Activated CD4-positive, alpha-beta T cell treated with anti-CD3 and anti-CD28 coated beads for 36 hours (primary cell): Measurements from ENCODE around the gene ATP6V0C. TPM values are rescaled to one million over a fixed set of nuclear protein-coding genes. Genes with fewer than 3 reads are reported as not detected.

ENCODE experiments used
- ATAC-seq: fragments of 200-7000 bp; cut with Tn5 transposase; one replicate; pipeline ENCODE4 v1.10.0; 2021; ENCODE audit warnings: mild to moderate bottlenecking, moderate library complexity
- CTCF ChIA-PET: fragments of 350-600 bp; sonication (Branson Sonifier 250); formaldehyde crosslinking; loops from one replicate; lab custom pipeline; 2021; ENCODE audit warnings: antibody characterized with exemption; lab: Charles Lee
- POLR2A ChIA-PET: fragments of 350-600 bp; sonication (Branson Sonifier 250); formaldehyde crosslinking; loops from one replicate; lab custom pipeline; 2021; ENCODE audit warnings: antibody characterized with exemption, inconsistent platforms; lab: Charles Lee
- DNase-seq: peaks from one replicate; pipeline ENCODE4 v3.0.0-alpha.2; 2020
- H3K27ac Mint-ChIP-seq: one replicate; pipeline ENCODE4 v1.8.0; 2021; ENCODE audit warnings: mixed read lengths
- H3K27me3 Mint-ChIP-seq: one replicate; pipeline ENCODE4 v1.8.0; 2021; ENCODE audit warnings: mixed read lengths
- H3K36me3 Mint-ChIP-seq: one replicate; pipeline ENCODE4 v1.8.0; 2021; ENCODE audit warnings: low read depth, mixed read lengths
- H3K4me1 Mint-ChIP-seq: one replicate; pipeline ENCODE4 v1.8.0; 2021; ENCODE audit warnings: mixed read lengths
- H3K4me3 Mint-ChIP-seq: one replicate; pipeline ENCODE4 v1.8.0; 2021; ENCODE audit warnings: mild to moderate bottlenecking, moderate library complexity, mixed read lengths
- H3K9me3 Mint-ChIP-seq: one replicate; pipeline ENCODE4 v1.8.0; 2021; ENCODE audit warnings: low read depth, mixed read lengths
- intact Hi-C, 2 experiments: fragments of 100-400 bp; cut with DNase I in 1 of 2; cut with micrococcal nuclease in 1 of 2; formaldehyde crosslinking; loops; one replicate each; pipeline versions ENCODE4 v1.14.2 to v1.15.1; 2022 to 2024; cut with DNase I, micrococcal nuclease
- total RNA-seq, 2 experiments: library from RNA; stranded (reverse); gene quantifications; one replicate each; pipeline ENCODE4 v1.2.3, GENCODE V29; 2021

ATP6V0C gene
- total RNA-seq, 2 experiments from 2014 or later = 91.7 to 130 TPM

GRCh38 chr16:2514333-2515179, 804 bp downstream of the ATP6V0C start:
- ChIA-PET POLR2A (no interaction called here), CTCF (interaction anchor here (0.6 kb wide), 1 partner anchor 736 kb away, joined by 3 read pairs; no protein-coding TSS in a partner anchor)
- intact Hi-C loops = loop anchor here (5.0 to 10.0 kb wide), 2 partner anchors 37 to 520 kb away; partner anchors contain the start of gene TBC1D24 (in 1 of the 2)
- no peaks in the 10 kb centered on the region for H3K27me3 Mint-ChIP-seq
- peak overlapping the region; percentile 95 for H3K27ac Mint-ChIP-seq
- H3K36me3 Mint-ChIP-seq = peaks cover 8% of the 10 kb centered on the region
- ATAC-seq (peak; percentile 17), DNase-seq (peak; percentile 59)
- H3K9me3 Mint-ChIP-seq = no peaks in the 10 kb centered on the region
- H3K4me1 Mint-ChIP-seq = peaks cover 48% of the 10 kb centered on the region
- peak overlapping the region; percentile 93 for H3K4me3 Mint-ChIP-seq

- no peaks in the 10 kb centered on the region for H3K27me3 Mint-ChIP-seq
- intact Hi-C loops = loop anchor here in 1 of 2 experiments (10.0 kb wide), 1 partner anchor 521 kb away; no protein-coding TSS in a partner anchor
- DNase-seq = no peak
- H3K4me3 Mint-ChIP-seq = peak overlapping the region; percentile 93
- no peaks in the 10 kb centered on the region for H3K9me3 Mint-ChIP-seq
- ChIA-PET CTCF (interaction anchor here (0.5 to 1.0 kb wide), 3 partner anchors 14 to 735 kb away, joined by 3 read pairs; no protein-coding TSS in a partner anchor), POLR2A (interaction anchor here (0.6 kb wide), 2 partner anchors 525 to 734 kb away, joined by 3 read pairs; no protein-coding TSS in a partner anchor)
- no peak for ATAC-seq
- peaks cover 13% of the 10 kb centered on the region for H3K36me3 Mint-ChIP-seq
- peaks cover 53% of the 10 kb centered on the region for H3K4me1 Mint-ChIP-seq
- H3K27ac Mint-ChIP-seq = peak overlapping the region; percentile 95
Observed at GRCh38 chr16:2515180-2515851, 1.6 kb downstream of the ATP6V0C start.

GRCh38 chr16:2516391-2517240, 2.9 kb downstream of the ATP6V0C start:
- H3K9me3 Mint-ChIP-seq = no peaks in the 10 kb centered on the region
- H3K27ac Mint-ChIP-seq = peak overlapping the region; percentile 82
- intact Hi-C loops = loop anchor here in 1 of 2 experiments (10.0 kb wide), 1 partner anchor 522 kb away; no protein-coding TSS in a partner anchor
- H3K27me3 Mint-ChIP-seq = no peaks in the 10 kb centered on the region
- POLR2A ChIA-PET = interaction anchor here (0.6 kb wide), 1 partner anchor 73 kb away, joined by 3 read pairs; no protein-coding TSS in a partner anchor
- H3K4me1 Mint-ChIP-seq = peaks cover 61% of the 10 kb centered on the region
- CTCF ChIA-PET = interaction anchor here (1.0 kb wide), 1 partner anchor 15 kb away, joined by 3 read pairs; no protein-coding TSS in a partner anchor
- H3K36me3 Mint-ChIP-seq = peaks cover 17% of the 10 kb centered on the region
- DNase-seq (no peak), ATAC-seq (no peak)
- H3K4me3 Mint-ChIP-seq = peak overlapping the region; percentile 93

- no peak for ATAC-seq
- Mint-ChIP-seq H3K4me3 (no peak overlapping the region), H3K4me1 (peaks cover 55% of the 10 kb centered on the region), H3K27ac (no peak overlapping the region), H3K36me3 (peaks cover 17% of the 10 kb centered on the region), H3K27me3 (no peaks in the 10 kb centered on the region), H3K9me3 (no peaks in the 10 kb centered on the region)
- CTCF ChIA-PET = interaction anchor here (2.5 kb wide), 1 partner anchor 17 kb away, joined by 11 read pairs; no protein-coding TSS in a partner anchor
- intact Hi-C loops = loop anchor here in 1 of 2 experiments (10.0 kb wide), 1 partner anchor 523 kb away; no protein-coding TSS in a partner anchor
- no peak for DNase-seq
- POLR2A ChIA-PET = interaction anchor here (0.6 kb wide), 1 partner anchor 1711 kb away, joined by 3 read pairs; no protein-coding TSS in a partner anchor
Observed at GRCh38 chr16:2517954-2518605, 4.3 kb downstream of the ATP6V0C start.

- Mint-ChIP-seq H3K4me3 (peak overlapping the region; percentile 80), H3K27me3 (no peaks in the 10 kb centered on the region), H3K9me3 (no peaks in the 10 kb centered on the region), H3K36me3 (peaks cover 21% of the 10 kb centered on the region), H3K27ac (peak overlapping the region; percentile 82), H3K4me1 (peaks cover 56% of the 10 kb centered on the region)
- ATAC-seq (no peak), DNase-seq (no peak)
- intact Hi-C loops = loop anchor here in 1 of 2 experiments (10.0 kb wide), 1 partner anchor 524 kb away; no protein-coding TSS in a partner anchor
- CTCF ChIA-PET = interaction anchor here (2.5 kb wide), 1 partner anchor 18 kb away, joined by 11 read pairs; no protein-coding TSS in a partner anchor
- POLR2A ChIA-PET = no interaction called here
Observed at GRCh38 chr16:2518823-2519710, 5.3 kb downstream of the ATP6V0C start.

- ATAC-seq (no peak), DNase-seq (no peak)
- H3K27ac Mint-ChIP-seq = peak overlapping the region; percentile 82
- ChIA-PET CTCF (interaction anchor here (0.6 to 2.5 kb wide), 5 partner anchors 9 to 182 kb away, joined by 3 to 11 read pairs (median 3); partner anchors contain the start of gene CEMP1), POLR2A (interaction anchor here (1.1 to 1.5 kb wide), 3 partner anchors 10 to 25 kb away, joined by 3 to 8 read pairs (median 5); partner anchors contain the start of gene CEMP1)
- intact Hi-C loops = loop anchor here (1.0 to 10.0 kb wide), 6 partner anchors 12 to 525 kb away; partner anchors contain the start of genes CCNF (in 1 of the 2), CEMP1 (in 1 of the 2) and RNPS1 (in 1 of the 2)
- H3K36me3 Mint-ChIP-seq = peaks cover 24% of the 10 kb centered on the region
- H3K27me3 Mint-ChIP-seq = no peaks in the 10 kb centered on the region
- H3K9me3 Mint-ChIP-seq = no peaks in the 10 kb centered on the region
- peaks cover 54% of the 10 kb centered on the region for H3K4me1 Mint-ChIP-seq
- H3K4me3 Mint-ChIP-seq = peak overlapping the region; percentile 80
Observed at GRCh38 chr16:2519711-2520080, 5.9 kb downstream of the ATP6V0C start.

- Mint-ChIP-seq H3K9me3 (no peaks in the 10 kb centered on the region), H3K4me3 (peak within 1 kb of the TSS; percentile 80), H3K27me3 (no peaks in the 10 kb centered on the region), H3K36me3 (peaks cover 26% of the 10 kb centered on the region), H3K4me1 (peaks cover 52% of the 10 kb centered on the region), H3K27ac (peak within 1 kb of the TSS; percentile 89)
- intact Hi-C loops = loop anchor here (1.0 kb wide), 5 partner anchors 11 to 252 kb away; partner anchors contain the start of genes CCNF (in 1 of the 2), CEMP1 (in 1 of the 2) and RNPS1 (in 1 of the 2)
- ATAC-seq (peak; percentile 77), DNase-seq (peak; percentile 95)
- ChIA-PET POLR2A (interaction anchor here (0.6 to 1.5 kb wide), 4 partner anchors 9 to 365 kb away, joined by 3 to 8 read pairs (median 4); partner anchors contain the start of genes CEMP1 and TRAF7), CTCF (interaction anchor here (0.6 to 2.5 kb wide), 5 partner anchors 8 to 182 kb away, joined by 3 to 11 read pairs (median 3); partner anchors contain the start of gene CEMP1)
Observed at GRCh38 chr16:2520097-2520783, 6.5 kb downstream of the ATP6V0C start, which contains the start of gene AMDHD2. Gene AMDHD2, plus strand, starts transcription at chr16:2520371. Its CDS starts 88 bp downstream, at chr16:2520459.

- Mint-ChIP-seq H3K36me3 (peaks cover 26% of the 10 kb centered on the region), H3K4me1 (peaks cover 45% of the 10 kb centered on the region), H3K27ac (peak overlapping the region; percentile 89), H3K4me3 (peak overlapping the region; percentile 80), H3K9me3 (no peaks in the 10 kb centered on the region), H3K27me3 (no peaks in the 10 kb centered on the region)
- ChIA-PET POLR2A (interaction anchor here (1.1 to 1.5 kb wide), 3 partner anchors 8 to 23 kb away, joined by 3 to 8 read pairs (median 5); partner anchors contain the start of gene CEMP1), CTCF (interaction anchor here (1.6 kb wide), 1 partner anchor 10 kb away, joined by 3 read pairs; the partner anchor contains the start of gene CEMP1)
- intact Hi-C loops = loop anchor here (1.0 kb wide), 5 partner anchors 10 to 253 kb away; partner anchors contain the start of genes CCNF (in 1 of the 2), CEMP1 (in 1 of the 2) and RNPS1 (in 1 of the 2)
- ATAC-seq (peak; percentile 43), DNase-seq (peak; percentile 67)
Observed at GRCh38 chr16:2520784-2521531, 7.2 kb downstream of the ATP6V0C start.
